Nephron (organoid): Measurements from ENCODE around the gene TFDP3.

Source experiments
- H3K27ac Mint-ChIP-seq, 3 experiments: 2 replicates each; pipeline ENCODE4 v1.8.0; 2020; ENCODE audit warnings: mixed read lengths in 3 of 3, mild to moderate bottlenecking in 2 of 3, moderate library complexity in 1 of 3
- H3K27me3 Mint-ChIP-seq: 2 replicates; pipeline ENCODE4 v1.8.0; 2021; ENCODE audit warnings: low read depth, mild to moderate bottlenecking, moderate library complexity, mixed read lengths
- H3K36me3 Mint-ChIP-seq: 2 replicates; pipeline ENCODE4 v1.8.0; 2020; ENCODE audit warnings: low read depth, mixed read lengths
- H3K4me1 Mint-ChIP-seq: 2 replicates; pipeline ENCODE4 v1.8.0; 2020; ENCODE audit warnings: mixed read lengths
- H3K4me3 Mint-ChIP-seq, 3 experiments: 2 replicates each; pipeline ENCODE4 v1.8.0; 2020; ENCODE audit warnings: mild to moderate bottlenecking in 3 of 3, mixed read lengths in 3 of 3, moderate library complexity in 2 of 3
- H3K9me3 Mint-ChIP-seq: 2 replicates; pipeline ENCODE4 v1.8.0; 2020; ENCODE audit warnings: mixed read lengths
- CTCF ChIP-seq, 3 experiments: fragments of 200-600 bp; sonication (generic); IDR thresholded peaks; one replicate each; pipeline ENCODE4 v1.5.0; 2021; ENCODE audit warnings: antibody characterized with exemption in 3 of 3; ENCODE audit not compliant: unreplicated experiment in 3 of 3

TFDP3 gene

GRCh38 chrX:133185119-133185518 is 33.0 kb downstream of the TFDP3 start:
- no peak overlapping the region for H3K27ac Mint-ChIP-seq
- H3K36me3 Mint-ChIP-seq: no peaks in the 10 kb centered on the region
- TF ChIP-seq CTCF (IDR thresholded peaks at IDR 0.05; ENCODE audit: unreplicated experiment in 3 of 3): no peak

GRCh38 chrX:133183806-133184205 is 34.3 kb downstream of the TFDP3 start:
- Mint-ChIP-seq H3K27me3 (peaks cover 4% of the 10 kb centered on the region), H3K36me3 (no peaks in the 10 kb centered on the region), H3K9me3 (peaks cover 7% of the 10 kb centered on the region)

More at GRCh38 chrX:133185119-133185518, 33.0 kb downstream of the TFDP3 start:
- Mint-ChIP-seq H3K4me3 (no peak overlapping the region), H3K9me3 (peaks cover 7% of the 10 kb centered on the region), H3K27me3 (peaks cover 4% of the 10 kb centered on the region), H3K4me1 (peaks cover 9% of the 10 kb centered on the region)

GRCh38 chrX:133179500-133179899 is 38.7 kb downstream of the TFDP3 start:
- Mint-ChIP-seq H3K9me3 (peaks cover 7% of the 10 kb centered on the region), H3K4me1 (peaks cover 17% of the 10 kb centered on the region), H3K27ac (no peak overlapping the region), H3K27me3 (peaks cover 4% of the 10 kb centered on the region), H3K36me3 (no peaks in the 10 kb centered on the region), H3K4me3 (no peak overlapping the region)
- no peak for TF ChIP-seq CTCF (IDR thresholded peaks at IDR 0.05; ENCODE audit: unreplicated experiment in 3 of 3)

More at GRCh38 chrX:133183806-133184205, 34.3 kb downstream of the TFDP3 start:
- Mint-ChIP-seq H3K4me3 (no peak overlapping the region), H3K27ac (no peak overlapping the region), H3K4me1 (peaks cover 4% of the 10 kb centered on the region)
- TF ChIP-seq CTCF (IDR thresholded peaks at IDR 0.05; ENCODE audit: unreplicated experiment in 3 of 3): no peak

- Mint-ChIP-seq H3K9me3 (peaks cover 7% of the 10 kb centered on the region), H3K4me1 (peaks cover 24% of the 10 kb centered on the region), H3K4me3 (no peak overlapping the region), H3K27me3 (peaks cover 4% of the 10 kb centered on the region), H3K36me3 (no peaks in the 10 kb centered on the region), H3K27ac (no peak overlapping the region)
- no peak for TF ChIP-seq CTCF (IDR thresholded peaks at IDR 0.05; ENCODE audit: unreplicated experiment in 3 of 3)
These were observed 41.0 kb downstream of the TFDP3 start for GRCh38 chrX:133177202-133177601.

DNA sequence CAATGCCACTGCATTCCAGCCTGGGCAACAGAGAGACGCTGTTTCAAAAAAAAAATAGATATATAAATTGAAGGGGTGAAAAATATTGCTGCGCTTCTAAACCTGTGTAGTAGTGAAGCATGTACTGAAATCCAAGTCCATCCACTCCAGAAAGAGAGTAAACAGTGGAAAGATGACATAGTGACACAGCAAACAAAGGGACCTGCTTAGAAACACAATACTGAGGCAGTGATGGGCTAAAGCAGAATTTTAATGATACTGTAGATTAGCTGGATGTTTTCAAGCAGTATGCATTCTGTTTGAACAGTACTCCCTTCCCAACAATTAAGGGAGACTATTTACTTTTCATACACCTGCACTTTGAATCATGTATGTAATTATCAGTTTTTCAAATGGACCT is 42.5 kb downstream of the TFDP3 start:
- Mint-ChIP-seq H3K36me3 (no peaks in the 10 kb centered on the region), H3K27me3 (no peaks in the 10 kb centered on the region), H3K4me3 (no peak overlapping the region), H3K4me1 (peaks cover 26% of the 10 kb centered on the region), H3K27ac (no peak overlapping the region), H3K9me3 (peaks cover 5% of the 10 kb centered on the region)
- TF ChIP-seq CTCF (IDR thresholded peaks at IDR 0.05; ENCODE audit: unreplicated experiment in 3 of 3): no peak

GRCh38 chrX:133175162-133175561 is 43.0 kb downstream of the TFDP3 start:
- Mint-ChIP-seq H3K4me1 (peaks cover 26% of the 10 kb centered on the region), H3K27ac (no peak overlapping the region), H3K36me3 (no peaks in the 10 kb centered on the region), H3K4me3 (no peak overlapping the region), H3K27me3 (no peaks in the 10 kb centered on the region), H3K9me3 (peaks cover 1% of the 10 kb centered on the region)
- no peak for TF ChIP-seq CTCF (IDR thresholded peaks at IDR 0.05; ENCODE audit: unreplicated experiment in 3 of 3)
